ENCODE measurements around the gene MUC6. TPM values are rescaled to one million over a fixed set of nuclear protein-coding genes. Genes with fewer than 3 reads are reported as not detected.

MUC6 gene
- total RNA-seq, 2 donors from 2014 or later: not detected

DNA sequence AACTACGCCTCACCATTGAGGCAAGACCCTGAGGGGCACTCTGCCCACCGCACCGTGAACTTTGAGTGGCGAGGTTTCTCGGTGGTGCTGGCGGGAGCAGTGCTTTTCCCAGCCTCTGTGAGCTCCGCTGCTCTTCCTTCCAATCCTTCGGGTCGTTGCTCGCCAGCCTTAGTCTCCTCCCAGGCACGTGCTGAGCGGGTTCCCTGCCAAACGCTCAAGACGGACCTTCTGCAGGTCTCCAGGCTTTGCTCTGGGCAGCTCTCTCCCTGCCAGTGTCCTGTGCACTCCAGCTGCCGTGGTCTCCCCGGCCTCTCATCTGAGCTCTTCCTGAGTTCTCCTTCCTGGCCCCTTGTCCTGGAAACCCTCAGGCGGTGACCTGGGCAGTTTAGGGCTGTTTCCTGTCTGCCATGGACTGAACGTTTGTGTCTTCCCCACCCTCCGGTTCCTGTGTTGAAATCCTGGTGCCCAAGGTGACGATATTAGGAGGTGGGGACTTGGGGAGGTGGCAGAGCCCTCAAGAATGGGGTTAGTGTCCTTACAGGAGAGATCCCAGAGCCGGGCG, 11.2 kb upstream of the MUC6 start:
- Histone ChIP-seq H3K9me3 (no peaks in the 10 kb centered on the region), H3K36me3 (no peaks in the 10 kb centered on the region), H3K4me3 (no peak overlapping the region), H3K27ac (no peak overlapping the region), H3K27me3 (no peaks in the 10 kb centered on the region), H3K4me1 (peaks cover 0 to 7% of the 10 kb centered on the region in 2 donors)
- no peak for DNase-seq (ENCODE audit: low spot score)
- no peak for TF ChIP-seq CTCF (IDR thresholded peaks at IDR 0.05)

GRCh38 chr11:1044160-1044559, 7.6 kb upstream of the MUC6 start:
- H3K27me3 ChIP-seq: no peaks in the 10 kb centered on the region
- TF ChIP-seq CTCF (IDR thresholded peaks at IDR 0.05): no peak
- DNase-seq (ENCODE audit: low spot score): no peak
- no peak overlapping the region for H3K4me3 ChIP-seq
- H3K9me3 ChIP-seq: no peaks in the 10 kb centered on the region
- peaks cover 0 to 7% of the 10 kb centered on the region in 2 donors for H3K4me1 ChIP-seq
- no peaks in the 10 kb centered on the region for H3K36me3 ChIP-seq
- H3K27ac ChIP-seq: no peak overlapping the region

DNA sequence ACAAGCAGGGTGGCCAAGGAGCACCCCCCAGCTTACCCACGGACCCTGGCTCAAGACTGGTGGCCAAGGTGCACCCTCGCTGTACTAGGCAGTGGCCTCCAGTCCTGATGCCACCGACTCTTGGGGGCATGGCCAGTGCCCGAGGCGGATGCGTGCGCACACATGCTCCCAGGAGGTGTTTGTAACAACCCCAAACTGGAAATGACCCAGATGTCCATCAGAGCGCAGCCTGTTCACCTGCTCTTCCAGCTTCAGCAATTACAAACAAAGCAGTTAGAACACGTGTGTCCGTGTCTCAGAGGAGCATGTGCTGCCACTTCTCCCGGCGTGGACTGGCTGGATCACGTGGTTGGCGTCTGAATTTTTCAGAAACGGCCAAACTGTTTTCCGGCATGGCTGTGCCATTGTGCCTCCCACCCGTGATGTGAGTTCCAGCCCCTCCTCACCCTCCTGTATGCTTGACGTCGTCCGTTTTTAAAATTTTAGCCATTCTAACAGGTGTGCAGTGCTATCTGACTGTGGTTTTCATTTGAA, 7.1 kb upstream of the MUC6 start:
- no peaks in the 10 kb centered on the region for H3K27me3 ChIP-seq
- H3K4me1 ChIP-seq: peaks cover 0 to 7% of the 10 kb centered on the region in 2 donors
- no peak for TF ChIP-seq CTCF (IDR thresholded peaks at IDR 0.05)

GRCh38 chr11:1042626-1043562, 6.4 kb upstream of the MUC6 start:
- H3K4me3 ChIP-seq: no peak overlapping the region
- H3K36me3 ChIP-seq: no peaks in the 10 kb centered on the region
- no peaks in the 10 kb centered on the region for H3K9me3 ChIP-seq
- H3K4me1 ChIP-seq: peaks cover 0 to 7% of the 10 kb centered on the region in 2 donors
- no peak overlapping the region for H3K27ac ChIP-seq
- no peaks in the 10 kb centered on the region for H3K27me3 ChIP-seq
- no peak for TF ChIP-seq CTCF (IDR thresholded peaks at IDR 0.05)
- DNase-seq (ENCODE audit: low spot score): no peak

More for the DNA sequence above, 7.1 kb upstream of the MUC6 start:
- Histone ChIP-seq H3K36me3 (no peaks in the 10 kb centered on the region), H3K27ac (no peak overlapping the region), H3K4me3 (no peak overlapping the region), H3K9me3 (no peaks in the 10 kb centered on the region)
- DNase-seq (ENCODE audit: low spot score): no peak

DNA sequence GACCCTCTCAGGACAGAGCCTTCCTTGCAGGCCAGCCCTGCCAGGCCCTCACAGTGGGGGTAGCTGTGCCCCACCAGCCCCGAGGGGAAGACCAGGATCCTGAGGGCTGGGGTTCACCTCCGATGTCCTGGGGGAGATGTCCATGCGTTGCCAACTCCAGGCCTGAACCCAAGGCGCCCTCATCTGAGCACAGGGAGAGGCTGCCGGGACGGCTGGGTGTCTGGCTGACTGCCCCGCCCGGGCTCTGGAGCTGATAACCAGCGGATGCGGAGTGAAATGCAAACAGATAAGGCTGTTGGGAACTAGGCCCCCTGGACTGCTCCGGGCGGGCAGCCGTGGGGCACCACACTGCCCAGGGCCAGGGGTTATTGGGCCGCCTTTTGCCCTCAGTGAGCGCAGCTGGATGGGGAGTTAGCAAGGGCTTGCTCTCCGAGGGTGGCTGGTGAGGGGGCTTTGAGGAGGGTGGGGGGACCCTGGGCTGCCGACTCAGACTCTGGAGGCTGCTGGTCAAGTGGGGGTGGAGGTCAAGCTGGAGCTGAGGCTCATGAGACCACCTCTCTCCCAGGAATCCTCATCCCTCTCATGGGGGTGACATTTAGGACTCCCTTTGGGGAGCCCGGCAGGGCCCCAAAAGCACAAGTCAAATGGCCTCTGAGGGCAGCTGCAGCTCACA, 5.6 kb upstream of the MUC6 start:
- no peak for TF ChIP-seq CTCF (IDR thresholded peaks at IDR 0.05)
- no peaks in the 10 kb centered on the region for H3K27me3 ChIP-seq
- no peak overlapping the region for H3K4me3 ChIP-seq
- no peaks in the 10 kb centered on the region for H3K36me3 ChIP-seq
- DNase-seq (ENCODE audit: low spot score): no peak
- H3K4me1 ChIP-seq: peaks cover 0 to 7% of the 10 kb centered on the region in 2 donors
- no peaks in the 10 kb centered on the region for H3K9me3 ChIP-seq
- no peak overlapping the region for H3K27ac ChIP-seq
